HEK293T (cell line): ENCODE data around the gene TMEM184A.

Source experiments
- ARNT ChIP-seq: fragments of 450-650 bp; IDR thresholded peaks from 2 replicates; pipeline ENCODE4 v1.6.1; 2017; ENCODE audit warnings: mild to moderate bottlenecking
- BHLHE40 ChIP-seq: fragments of 450-650 bp; IDR thresholded peaks from 2 replicates; pipeline ENCODE4 v1.6.1; 2016; ENCODE audit warnings: mild to moderate bottlenecking, moderate library complexity, borderline replicate concordance
- CTBP1 ChIP-seq: fragments of 450-650 bp; IDR thresholded peaks from 2 replicates; pipeline ENCODE4 v1.6.1; 2016; ENCODE audit warnings: borderline replicate concordance
- ELF4 ChIP-seq: fragments of 450-650 bp; IDR thresholded peaks from 2 replicates; pipeline ENCODE4 v1.6.1; 2017; ENCODE audit warnings: antibody characterized with exemption
- FOXA1 ChIP-seq: fragments of 450-650 bp; IDR thresholded peaks from 2 replicates; pipeline ENCODE4 v1.6.1; 2016; ENCODE audit warnings: mild to moderate bottlenecking
- FOXK2 ChIP-seq: fragments of 450-650 bp; IDR thresholded peaks from 2 replicates; pipeline ENCODE4 v1.6.1; 2016; ENCODE audit warnings: mild to moderate bottlenecking
- FOXM1 ChIP-seq: fragments of 450-650 bp; IDR thresholded peaks from 2 replicates; pipeline ENCODE4 v1.6.1; 2017; ENCODE audit warnings: mild to moderate bottlenecking, borderline replicate concordance
- HDGF ChIP-seq: fragments of 450-650 bp; IDR thresholded peaks from 2 replicates; pipeline ENCODE4 v1.6.1; 2017; ENCODE audit warnings: antibody characterized with exemption, borderline replicate concordance
- L3MBTL2 ChIP-seq: fragments of 450-650 bp; conservative IDR thresholded peaks from 2 replicates; pipeline ENCODE4 v1.6.1; 2016; ENCODE audit warnings: mild to moderate bottlenecking
- NFRKB ChIP-seq: fragments of 450-650 bp; IDR thresholded peaks from 2 replicates; pipeline ENCODE4 v1.6.1; 2016; ENCODE audit warnings: mild to moderate bottlenecking, moderate library complexity
- SP1 ChIP-seq: fragments of 450-650 bp; IDR thresholded peaks from 2 replicates; pipeline ENCODE4 v1.6.1; 2017
- SUZ12 ChIP-seq: fragments of 450-650 bp; IDR thresholded peaks from 2 replicates; pipeline ENCODE4 v1.6.1; 2016; ENCODE audit warnings: mild to moderate bottlenecking
- TARDBP ChIP-seq: fragments of 450-650 bp; IDR thresholded peaks from 2 replicates; pipeline ENCODE4 v1.6.1; 2016
- TF ChIP-seq, protein P1 (sequence below): fragments of 450-650 bp; IDR thresholded peaks from 2 replicates; pipeline ENCODE4 v1.6.1; 2016

- no peak for TF ChIP-seq TARDBP
- no peak for TF ChIP-seq SUZ12
- no peak for TF ChIP-seq NFRKB
- TF ChIP-seq HDGF: no peak
- no peak for TF ChIP-seq SP1
- no peak for TF ChIP-seq BHLHE40
- TF ChIP-seq, protein P1, sequence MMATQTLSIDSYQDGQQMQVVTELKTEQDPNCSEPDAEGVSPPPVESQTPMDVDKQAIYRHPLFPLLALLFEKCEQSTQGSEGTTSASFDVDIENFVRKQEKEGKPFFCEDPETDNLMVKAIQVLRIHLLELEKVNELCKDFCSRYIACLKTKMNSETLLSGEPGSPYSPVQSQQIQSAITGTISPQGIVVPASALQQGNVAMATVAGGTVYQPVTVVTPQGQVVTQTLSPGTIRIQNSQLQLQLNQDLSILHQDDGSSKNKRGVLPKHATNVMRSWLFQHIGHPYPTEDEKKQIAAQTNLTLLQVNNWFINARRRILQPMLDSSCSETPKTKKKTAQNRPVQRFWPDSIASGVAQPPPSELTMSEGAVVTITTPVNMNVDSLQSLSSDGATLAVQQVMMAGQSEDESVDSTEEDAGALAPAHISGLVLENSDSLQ: no peak
- no peak for TF ChIP-seq FOXA1
- no peak for TF ChIP-seq CTBP1
- TF ChIP-seq ARNT: no peak
- TF ChIP-seq ELF4: no peak
- TF ChIP-seq FOXM1: no peak
- no peak for TF ChIP-seq L3MBTL2
- no peak for TF ChIP-seq FOXK2
Observed at GRCh38 chr7:1552200-1552599, 3.8 kb downstream of the TMEM184A start.
